ENCODE data around the gene C1R.

The C1R gene

GRCh38 chr12:7096006-7096932 lies 4.0 kb upstream of the C1R start:
- DNase-seq = no peak

GRCh38 chr12:7093892-7094291 lies 1.6 kb upstream of the C1R start:
- no peak for DNase-seq

- DNase-seq = no peak
Measured at GRCh38 chr12:7093486-7093885, 1.2 kb upstream of the C1R start.

DNA sequence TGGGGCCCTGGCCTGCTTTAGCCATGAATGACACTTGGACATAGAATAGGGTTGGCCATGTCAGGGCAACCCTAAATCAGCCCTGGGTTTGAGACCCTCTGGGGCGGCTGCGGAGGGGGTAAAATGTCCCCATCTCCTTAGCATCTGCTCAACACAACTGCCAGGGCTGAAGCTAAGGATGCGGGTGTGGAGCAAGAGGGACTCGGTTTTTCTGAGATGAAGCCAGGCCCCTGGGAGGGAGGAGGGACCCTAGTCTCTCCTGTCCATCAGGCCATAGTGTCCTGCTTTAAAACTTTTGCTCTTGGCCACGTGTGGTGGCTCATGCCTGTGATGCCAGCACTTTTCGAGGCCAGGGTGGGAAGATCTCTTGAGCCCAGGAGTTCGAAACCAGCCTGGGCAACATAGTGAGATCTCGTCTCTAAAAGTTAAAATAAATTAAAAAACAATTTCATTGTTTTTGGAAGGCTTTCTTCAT lies 778 bp upstream of the C1R start:
- no peak for DNase-seq

GRCh38 chr12:7091660-7092228 lies 501 bp downstream of the C1R start:
- no peak for DNase-seq

GRCh38 chr12:7091171-7091570 lies 1.1 kb downstream of the C1R start:
- no peak for DNase-seq

DNA sequence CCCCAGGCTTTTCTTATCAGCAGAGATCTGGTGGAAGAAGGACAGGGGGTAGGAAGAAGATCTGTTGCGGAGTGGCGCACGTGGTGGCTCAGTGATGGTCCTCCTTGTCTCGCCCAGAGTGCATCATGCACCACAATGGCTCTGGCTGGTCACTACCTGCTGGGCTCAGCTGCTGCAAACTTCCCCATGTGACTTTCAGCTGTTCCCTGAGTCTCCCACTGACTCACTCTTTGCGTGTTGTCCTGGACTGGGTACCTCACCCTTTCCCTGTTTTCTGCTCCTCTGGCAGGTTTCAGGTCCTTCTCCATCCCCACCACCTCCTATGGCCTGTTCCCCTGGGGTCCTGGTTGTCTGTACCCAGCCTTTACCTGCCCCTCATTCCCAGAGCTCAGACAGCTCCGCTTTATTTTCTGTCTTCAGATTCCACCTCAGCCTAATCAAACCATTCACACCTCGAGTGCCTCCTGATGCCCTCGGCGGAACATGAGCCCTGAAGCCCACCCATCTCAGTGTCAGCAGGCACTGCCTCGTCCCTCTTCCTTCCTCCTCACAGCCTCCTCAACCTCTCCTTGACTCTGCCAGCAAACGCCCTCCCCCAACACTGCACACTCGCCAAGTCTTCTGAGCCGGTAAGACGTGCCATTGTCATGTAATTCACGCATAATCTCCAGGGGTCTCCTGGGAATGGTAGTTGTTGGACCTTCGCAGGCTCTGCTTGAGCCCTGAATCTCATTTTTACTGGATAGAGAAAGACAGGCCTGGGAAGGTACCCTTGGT lies 1.8 kb downstream of the C1R start:
- DNase-seq = no peak

- no peak for DNase-seq
Measured at GRCh38 chr12:7089196-7089871, 2.9 kb downstream of the C1R start.

DNA sequence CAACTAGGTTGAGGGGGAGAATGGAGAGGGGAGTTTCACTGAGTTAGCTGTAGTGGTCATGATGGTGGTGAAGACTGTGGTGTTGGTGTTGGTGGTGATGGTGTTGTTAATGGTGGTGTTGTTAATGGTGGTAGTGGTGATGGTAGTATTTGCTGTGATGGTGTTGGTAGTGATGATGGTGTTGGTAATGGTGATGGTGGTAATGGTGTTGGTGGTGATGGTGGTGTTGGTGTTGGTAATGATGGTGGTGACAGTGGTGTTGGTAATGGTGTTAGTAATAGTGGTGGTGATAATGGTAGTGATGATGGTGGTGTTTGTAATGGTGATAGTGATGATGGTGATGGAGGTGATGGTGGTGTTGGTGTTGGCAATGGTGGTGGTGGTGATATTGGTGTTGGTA lies 9.1 kb downstream of the C1R start:
- DNase-seq = no peak

DNA sequence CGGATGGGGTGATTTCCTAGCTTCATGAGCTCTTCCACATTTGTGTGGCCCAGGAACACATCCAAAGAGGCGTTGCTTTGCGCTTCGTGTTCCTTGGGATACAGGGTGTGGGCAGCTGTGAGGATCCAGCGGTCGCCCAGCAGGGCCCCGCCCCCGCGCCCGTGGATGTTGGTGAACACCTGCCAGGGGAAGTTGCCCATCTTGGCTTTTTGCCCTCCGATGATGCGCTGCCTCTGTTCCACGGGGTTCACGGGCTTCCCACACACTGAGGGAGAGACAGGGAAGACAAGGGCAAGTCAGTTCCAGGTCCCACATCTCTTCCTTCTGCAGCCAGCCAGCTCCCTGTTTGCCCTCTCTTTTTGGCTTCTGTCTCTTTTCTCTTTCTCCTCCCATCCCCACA lies 11.2 kb downstream of the C1R start:
- DNase-seq = no peak

DNA sequence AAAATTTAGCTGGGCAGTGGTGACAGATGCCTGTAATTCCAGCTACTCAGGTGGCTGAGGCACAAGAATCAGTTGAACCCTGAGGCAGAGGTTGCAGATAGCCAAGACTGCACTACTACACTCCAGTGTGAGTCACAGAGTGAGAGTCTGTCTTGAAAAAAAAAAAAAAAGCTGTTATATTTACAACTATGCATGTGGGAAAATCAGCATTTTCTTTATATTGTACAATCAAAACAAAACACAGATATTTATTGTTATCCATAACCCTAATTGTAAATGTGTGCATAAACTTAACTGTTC lies 12.5 kb downstream of the C1R start:
- DNase-seq = no peak

- no peak for DNase-seq
Measured at GRCh38 chr12:7078163-7078562, 14.1 kb downstream of the C1R start.

- DNase-seq = no peak
Measured at GRCh38 chr12:7076493-7076892, 15.8 kb downstream of the C1R start.

DNA sequence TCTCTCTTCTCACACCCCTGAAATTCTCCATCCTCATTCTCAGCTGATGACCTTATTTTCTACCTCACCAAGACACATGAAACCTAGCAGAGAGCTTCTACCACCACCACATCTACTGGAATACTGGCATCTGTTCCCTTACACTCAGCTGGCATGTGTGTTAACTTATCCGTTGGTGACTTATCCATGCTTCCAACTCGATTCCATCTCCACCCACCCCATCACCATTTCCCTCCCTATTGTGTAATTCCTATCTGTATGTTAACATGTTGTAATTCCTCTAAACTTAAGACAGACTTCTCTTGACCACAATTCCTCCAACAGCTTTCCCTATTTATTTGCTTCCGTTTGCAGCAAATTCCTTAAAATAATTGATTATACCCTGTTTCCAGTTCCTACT lies 16.3 kb downstream of the C1R start:
- no peak for DNase-seq

DNA sequence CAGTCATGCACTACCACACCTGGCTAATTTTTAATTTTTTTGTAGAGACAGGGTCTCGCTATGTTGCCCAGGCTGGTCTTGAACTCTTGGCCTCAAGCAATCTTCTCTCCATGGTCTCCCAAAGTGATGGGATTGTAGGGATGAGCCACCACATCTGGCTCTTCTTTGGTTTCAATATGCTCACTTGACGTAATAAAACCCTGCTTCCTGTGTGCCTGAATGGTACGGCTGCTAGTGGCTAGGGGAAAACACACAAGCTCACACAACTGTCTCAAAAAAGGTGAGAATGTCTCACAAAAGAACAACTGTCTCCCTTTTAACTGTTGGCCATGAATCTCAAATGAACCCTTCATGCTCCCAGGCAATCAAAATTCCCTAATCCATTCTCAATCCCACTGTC lies 16.7 kb downstream of the C1R start:
- DNase-seq = no peak

- no peak for DNase-seq
Measured at GRCh38 chr12:7073946-7074345, 18.3 kb downstream of the C1R start.

GRCh38 chr12:7072554-7072953 lies 19.7 kb downstream of the C1R start:
- DNase-seq = no peak

- no peak for DNase-seq
Measured at GRCh38 chr12:7072035-7072434, 20.2 kb downstream of the C1R start.

DNA sequence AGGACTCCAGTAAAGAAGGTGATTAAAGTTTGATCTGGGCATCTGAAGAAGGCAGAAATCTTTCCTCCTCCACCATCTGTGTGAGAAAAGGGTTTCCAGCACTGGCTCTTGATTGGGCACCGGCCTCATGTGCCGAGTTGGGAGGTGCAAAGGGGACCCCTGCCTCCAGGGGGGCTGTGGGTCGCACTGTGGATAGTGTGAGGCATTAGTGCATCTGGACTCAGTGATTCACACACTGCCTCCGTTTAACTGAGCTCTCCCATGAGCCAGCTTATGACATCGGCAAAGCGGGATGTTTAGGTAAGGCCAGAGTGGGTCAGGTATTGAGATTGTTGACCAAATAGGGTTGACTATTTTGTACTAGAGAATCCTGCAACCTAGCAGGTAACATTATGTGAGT lies 22.9 kb downstream of the C1R start:
- DNase-seq = no peak

GRCh38 chr12:7068994-7069346 lies 23.3 kb downstream of the C1R start:
- DNase-seq = no peak

- DNase-seq = no peak
Measured at GRCh38 chr12:7068240-7068993, 23.8 kb downstream of the C1R start.

DNA sequence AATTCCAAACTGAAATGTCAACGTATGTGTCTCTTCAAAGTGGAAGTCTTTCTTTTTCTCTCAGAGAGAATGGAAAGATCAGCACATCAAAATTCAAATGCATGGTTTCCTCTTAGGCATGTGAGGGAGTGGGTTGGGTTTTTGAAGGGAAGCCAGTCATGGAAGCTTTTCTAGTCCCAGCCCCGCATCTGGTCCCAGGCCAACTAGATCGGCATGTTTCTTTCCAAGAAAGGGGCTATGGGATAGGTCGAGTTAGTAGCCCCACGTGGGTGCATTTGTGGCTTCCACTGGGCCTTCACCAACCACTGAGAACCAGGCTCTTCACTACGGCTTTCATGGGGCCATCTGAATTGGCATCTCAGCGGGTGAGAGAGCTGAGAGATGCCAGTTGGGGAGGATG lies 25.1 kb downstream of the C1R start:
- no peak for DNase-seq

DNA sequence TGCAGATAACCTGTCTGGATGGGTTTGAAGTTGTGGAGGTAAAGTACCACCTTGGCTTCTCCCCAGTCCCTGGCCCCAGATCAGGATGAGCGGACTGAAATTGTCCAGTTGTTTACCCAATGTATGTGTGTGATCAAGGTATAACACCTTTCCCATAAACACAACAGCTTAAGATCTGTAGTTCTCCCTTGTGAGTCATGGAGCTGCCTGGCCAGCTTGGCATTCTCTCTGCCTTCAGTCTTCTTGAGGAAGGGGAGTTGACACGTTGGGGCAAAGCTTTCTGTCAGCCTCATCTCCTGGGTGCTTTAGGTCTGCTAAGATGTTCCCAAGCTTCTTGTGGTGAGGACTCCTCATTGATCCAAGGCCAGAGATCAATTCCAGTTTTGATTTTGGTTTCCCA lies 25.6 kb downstream of the C1R start:
- no peak for DNase-seq

Measured in NCI-H187 treated with DMSO at 0.1 percent for 48 hours (cell line).